Measurements from ENCODE around the gene SERGEF.

GRCh38 chr11:17887779-17888178 is 125.1 kb downstream of the SERGEF start:
- TF ChIP-seq CTCF (IDR thresholded peaks at IDR 0.05; ENCODE audit: insufficient read depth, low read depth, low read length) (no peak), EZH2 (IDR thresholded peaks at IDR 0.05; ENCODE audit: insufficient read depth, low read length) (no peak)

Data from astrocyte (in vitro differentiated cells and primary cell).